GM15510 (cell line): ENCODE measurements around the gene SMG6.

Experiments
- POLR2A ChIP-seq: IDR thresholded peaks from 3 replicates; pipeline ENCODE4 v1.6.1; 2011; ENCODE audit warnings: borderline replicate concordance; ENCODE audit not compliant: insufficient read length; ENCODE audit errors: extremely low read depth

The SMG6 gene

GRCh38 chr17:2028737-2029136 lies 274.8 kb downstream of the SMG6 start:
- no peak for TF ChIP-seq POLR2A

DNA sequence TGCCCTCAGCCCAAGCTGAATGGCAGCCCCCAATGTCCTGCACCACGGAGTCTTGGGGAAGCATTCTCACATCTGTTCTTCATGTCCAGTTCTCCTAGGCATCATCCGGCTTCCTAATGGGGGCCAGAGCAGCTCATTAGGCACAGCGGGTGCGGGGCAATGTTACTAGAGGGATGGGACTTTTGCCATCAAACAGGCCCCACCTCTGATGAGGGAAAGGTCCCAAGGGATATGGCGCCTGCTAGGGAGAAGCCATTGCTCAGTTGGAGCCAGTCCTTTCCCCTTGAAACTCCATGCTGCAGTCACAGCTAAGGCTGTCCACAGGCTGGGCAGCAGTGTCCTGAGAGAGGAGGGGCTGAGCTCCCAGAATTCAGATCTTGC lies 275.4 kb downstream of the SMG6 start:
- TF ChIP-seq POLR2A: no peak

- no peak for TF ChIP-seq POLR2A
Observed at GRCh38 chr17:2027528-2028233, 275.9 kb downstream of the SMG6 start.

DNA sequence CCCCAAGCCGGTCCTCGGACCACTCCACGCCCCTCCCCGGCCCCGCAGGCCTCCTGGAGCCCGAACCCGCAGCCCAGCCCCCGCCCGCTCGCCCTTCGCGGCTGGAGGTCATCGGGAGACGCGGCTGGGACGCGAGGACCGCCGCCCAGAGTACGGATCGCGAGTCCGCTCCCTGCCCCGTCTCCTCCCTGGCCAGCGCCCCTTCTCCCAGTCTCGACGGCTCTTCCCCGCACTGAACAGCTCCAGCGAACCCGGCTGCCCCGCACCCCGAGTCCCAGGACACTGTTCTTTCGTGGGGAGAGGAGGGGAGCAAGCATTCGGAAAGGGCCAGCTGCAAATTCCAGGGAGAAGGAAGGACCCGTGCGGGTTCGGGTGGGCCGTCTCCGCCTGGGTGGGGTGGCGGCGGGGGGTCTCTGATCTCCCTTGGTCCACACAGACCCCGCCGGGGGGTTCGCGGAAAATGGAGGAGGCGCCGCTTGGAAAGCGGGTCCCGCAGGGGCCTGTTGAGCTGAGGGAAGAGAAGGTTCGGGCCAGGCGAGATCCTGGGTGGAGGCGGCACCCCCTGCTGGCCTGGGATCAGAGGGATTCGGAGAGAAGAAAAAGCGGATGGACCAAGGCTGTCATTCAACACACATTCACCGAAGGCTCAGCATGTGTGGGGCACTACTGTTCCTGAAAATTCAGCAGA lies 277.8 kb downstream of the SMG6 start:
- no peak for TF ChIP-seq POLR2A

GRCh38 chr17:2025220-2025621 lies 278.4 kb downstream of the SMG6 start, which contains the start of gene RTN4RL1:
RTN4RL1 (minus strand) TSS chr17:2025334; CDS start chr17:2024865, 469 bp downstream.
- TF ChIP-seq POLR2A: no peak

- no peak for TF ChIP-seq POLR2A
Observed at GRCh38 chr17:2024572-2025219, 278.9 kb downstream of the SMG6 start.

DNA sequence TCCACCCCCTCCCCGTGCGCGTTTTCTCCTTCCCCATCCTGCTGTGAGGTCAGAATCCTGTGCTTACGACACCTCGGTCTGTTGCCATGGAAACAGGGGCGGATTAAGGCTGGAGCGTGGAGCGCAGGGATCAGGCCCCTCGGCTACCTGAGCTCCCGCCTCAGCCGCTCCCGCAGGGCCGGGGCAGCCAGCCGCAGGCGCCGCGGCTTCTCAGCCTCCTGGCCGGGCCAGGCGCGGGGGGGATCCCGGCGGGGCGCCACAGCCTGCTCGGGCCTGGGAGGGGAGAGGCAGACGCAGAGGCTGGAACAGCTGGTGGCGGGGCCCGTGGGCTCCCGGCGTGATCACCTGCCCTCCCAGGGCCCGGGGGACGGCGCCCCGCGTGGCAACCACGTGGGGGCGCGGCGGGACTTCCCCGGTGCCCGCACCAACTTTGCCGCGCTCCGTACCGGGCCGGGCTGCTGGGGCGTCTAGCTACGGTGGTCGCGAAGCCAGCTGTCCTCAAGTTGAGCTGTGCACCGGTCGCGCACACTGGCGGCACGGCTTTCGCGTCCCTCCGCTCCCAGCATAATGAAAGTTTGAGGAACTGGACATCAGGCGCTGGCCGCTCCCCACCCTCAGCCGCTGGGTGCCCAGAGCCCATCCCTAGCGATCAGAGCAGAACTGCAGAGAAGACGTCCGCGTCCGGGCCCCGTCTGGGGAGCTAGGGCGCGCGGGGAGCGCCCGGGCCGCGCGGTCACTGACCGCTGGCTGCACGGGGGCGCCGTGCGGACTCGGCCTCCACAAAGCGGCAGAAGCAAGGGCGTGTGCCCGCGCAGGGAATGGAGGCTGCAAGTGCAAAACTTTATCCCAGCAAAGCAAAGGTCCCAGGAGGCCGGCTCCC lies 279.7 kb downstream of the SMG6 start:
- TF ChIP-seq POLR2A: no peak

GRCh38 chr17:2023256-2023655 lies 280.3 kb downstream of the SMG6 start:
- no peak for TF ChIP-seq POLR2A

- no peak for TF ChIP-seq POLR2A
Observed at GRCh38 chr17:2022647-2023240, 280.8 kb downstream of the SMG6 start.

DNA sequence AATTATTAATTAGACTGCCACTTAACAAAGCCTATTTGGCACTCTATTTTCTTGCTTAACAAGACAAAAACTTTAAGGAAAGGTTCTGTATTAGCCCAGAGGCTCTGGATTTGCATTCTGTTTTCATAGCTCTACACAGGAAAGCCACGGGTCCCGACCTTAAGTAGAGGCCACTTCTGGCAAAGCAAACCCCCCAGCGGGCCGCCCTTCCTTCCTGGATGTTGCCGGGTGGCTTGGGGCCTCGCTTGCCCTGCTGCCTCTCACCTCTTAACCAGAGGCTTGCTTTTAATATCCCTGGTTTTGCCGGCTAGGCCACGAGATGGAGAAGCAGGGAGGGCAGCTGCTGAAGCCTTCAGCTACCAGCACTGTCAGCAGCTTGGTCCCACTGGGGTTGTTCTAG lies 282.9 kb downstream of the SMG6 start:
- TF ChIP-seq POLR2A: no peak

DNA sequence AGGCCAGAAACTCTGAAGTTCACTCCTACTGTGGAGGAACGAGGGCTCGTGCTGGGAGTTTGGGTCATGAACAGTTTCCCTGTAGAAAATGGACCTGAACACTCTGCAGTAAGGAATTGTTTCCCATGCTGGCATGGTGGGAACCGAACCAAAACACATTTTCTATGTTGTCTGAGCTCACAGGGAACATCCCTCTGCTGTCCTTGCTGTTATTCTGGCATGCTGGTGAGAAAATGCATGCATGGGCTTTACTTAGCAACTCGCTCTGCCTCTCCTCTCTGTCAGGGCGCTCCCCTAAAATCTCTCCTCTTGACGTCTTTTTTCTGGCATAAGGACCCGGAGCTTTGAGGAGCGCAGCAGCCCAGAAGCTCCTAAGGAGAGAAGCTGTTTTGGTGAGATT lies 283.9 kb downstream of the SMG6 start:
- TF ChIP-seq POLR2A: no peak

GRCh38 chr17:2018716-2019510 lies 284.7 kb downstream of the SMG6 start:
- no peak for TF ChIP-seq POLR2A

GRCh38 chr17:2017274-2017941 lies 286.2 kb downstream of the SMG6 start:
- no peak for TF ChIP-seq POLR2A
